Astrocyte of the cerebellum (primary cell): ENCODE measurements around the gene NOTCH2.

Experiments used
- DNase-seq: peaks from one replicate; pipeline ENCODE4 v3.0.0-alpha.2; 2011; ENCODE audit warnings: low read depth
- H3K4me3 ChIP-seq: 2 replicates; pipeline ENCODE4 v1.5.1; 2011; ENCODE audit warnings: mild to moderate bottlenecking, low read depth, low read length, moderate library complexity
- in situ Hi-C: cut with HindIII; loops from 2 replicates; pipeline ENCODE4 v1.10.0; 2017; ENCODE audit warnings: low sequenced_read_pairs
- TF ChIP-seq, protein P1 (sequence below): IDR thresholded peaks from 2 replicates; pipeline ENCODE4 v1.5.1; 2012; ENCODE audit warnings: low read length, low read depth, moderate library complexity, mild to moderate bottlenecking; ENCODE audit errors: missing control alignments

Gene NOTCH2

DNA sequence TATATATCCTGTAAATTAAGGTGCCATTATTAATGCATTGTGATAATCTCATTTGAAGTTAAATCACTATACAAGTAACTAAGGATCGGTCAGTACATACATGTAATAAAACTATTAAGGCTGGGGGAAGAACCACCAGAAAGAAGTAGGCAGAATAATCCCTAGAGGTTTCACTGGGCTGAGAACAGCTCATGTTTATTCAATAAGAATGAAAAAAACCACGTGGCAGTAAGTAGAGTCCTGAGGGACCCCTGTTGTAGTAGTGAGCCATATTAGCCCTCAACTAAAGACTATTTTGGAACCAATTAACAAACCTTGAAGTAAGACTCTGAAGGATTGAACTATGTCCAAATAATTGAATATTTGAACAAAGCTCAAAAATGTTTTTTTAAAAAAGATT is 126.2 kb downstream of the NOTCH2 start:
- no peak overlapping the region for H3K4me3 ChIP-seq
- no peak for DNase-seq
- TF ChIP-seq, protein P1, sequence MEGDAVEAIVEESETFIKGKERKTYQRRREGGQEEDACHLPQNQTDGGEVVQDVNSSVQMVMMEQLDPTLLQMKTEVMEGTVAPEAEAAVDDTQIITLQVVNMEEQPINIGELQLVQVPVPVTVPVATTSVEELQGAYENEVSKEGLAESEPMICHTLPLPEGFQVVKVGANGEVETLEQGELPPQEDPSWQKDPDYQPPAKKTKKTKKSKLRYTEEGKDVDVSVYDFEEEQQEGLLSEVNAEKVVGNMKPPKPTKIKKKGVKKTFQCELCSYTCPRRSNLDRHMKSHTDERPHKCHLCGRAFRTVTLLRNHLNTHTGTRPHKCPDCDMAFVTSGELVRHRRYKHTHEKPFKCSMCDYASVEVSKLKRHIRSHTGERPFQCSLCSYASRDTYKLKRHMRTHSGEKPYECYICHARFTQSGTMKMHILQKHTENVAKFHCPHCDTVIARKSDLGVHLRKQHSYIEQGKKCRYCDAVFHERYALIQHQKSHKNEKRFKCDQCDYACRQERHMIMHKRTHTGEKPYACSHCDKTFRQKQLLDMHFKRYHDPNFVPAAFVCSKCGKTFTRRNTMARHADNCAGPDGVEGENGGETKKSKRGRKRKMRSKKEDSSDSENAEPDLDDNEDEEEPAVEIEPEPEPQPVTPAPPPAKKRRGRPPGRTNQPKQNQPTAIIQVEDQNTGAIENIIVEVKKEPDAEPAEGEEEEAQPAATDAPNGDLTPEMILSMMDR: no peak
- in situ Hi-C loops: no loop called here

GRCh38 chr1:119941392-119941791 is 128.1 kb downstream of the NOTCH2 start:
- in situ Hi-C loops: no loop called here
- TF ChIP-seq, protein P1: no peak
- H3K4me3 ChIP-seq: no peak overlapping the region
- no peak for DNase-seq

GRCh38 chr1:119940697-119941096 is 128.8 kb downstream of the NOTCH2 start:
- in situ Hi-C loops: no loop called here
- no peak for DNase-seq
- TF ChIP-seq, protein P1: no peak
- H3K4me3 ChIP-seq: no peak overlapping the region

- in situ Hi-C loops: no loop called here
- no peak overlapping the region for H3K4me3 ChIP-seq
- TF ChIP-seq, protein P1: no peak
- no peak for DNase-seq
Measured at GRCh38 chr1:119937198-119937597, 132.3 kb downstream of the NOTCH2 start.

GRCh38 chr1:119935915-119936314 is 133.5 kb downstream of the NOTCH2 start:
- no peak overlapping the region for H3K4me3 ChIP-seq
- in situ Hi-C loops: no loop called here
- DNase-seq: no peak
- TF ChIP-seq, protein P1: no peak

- TF ChIP-seq, protein P1: no peak
- no peak overlapping the region for H3K4me3 ChIP-seq
- in situ Hi-C loops: no loop called here
- no peak for DNase-seq
Measured at GRCh38 chr1:119935373-119935772, 134.1 kb downstream of the NOTCH2 start.

- no peak for DNase-seq
- TF ChIP-seq, protein P1: no peak
- in situ Hi-C loops: no loop called here
- H3K4me3 ChIP-seq: no peak overlapping the region
Measured at GRCh38 chr1:119933397-119933796, 136.1 kb downstream of the NOTCH2 start.
